ENCODE data around the gene PARVB.

DNA sequence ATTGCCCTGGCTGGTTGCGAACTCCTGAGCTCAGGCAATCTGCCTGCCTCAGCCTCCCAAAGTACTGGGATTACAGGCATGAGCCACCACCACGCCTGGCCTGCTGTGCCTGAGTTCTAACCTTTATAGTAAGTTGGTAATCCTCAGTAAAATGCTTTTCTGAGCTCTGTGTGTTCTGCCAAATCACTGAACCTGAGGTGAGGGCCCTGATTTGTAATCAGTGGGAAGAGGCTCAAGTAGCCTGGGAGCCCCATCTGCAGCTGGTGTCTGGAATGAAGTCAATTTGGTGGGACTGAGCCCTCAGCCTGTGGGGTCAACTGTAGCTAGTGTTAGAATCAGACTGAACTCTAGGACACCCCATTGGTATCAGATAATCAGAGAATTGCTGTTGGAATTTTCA is 84.0 kb downstream of the PARVB start:
- TF ChIP-seq, protein P1, sequence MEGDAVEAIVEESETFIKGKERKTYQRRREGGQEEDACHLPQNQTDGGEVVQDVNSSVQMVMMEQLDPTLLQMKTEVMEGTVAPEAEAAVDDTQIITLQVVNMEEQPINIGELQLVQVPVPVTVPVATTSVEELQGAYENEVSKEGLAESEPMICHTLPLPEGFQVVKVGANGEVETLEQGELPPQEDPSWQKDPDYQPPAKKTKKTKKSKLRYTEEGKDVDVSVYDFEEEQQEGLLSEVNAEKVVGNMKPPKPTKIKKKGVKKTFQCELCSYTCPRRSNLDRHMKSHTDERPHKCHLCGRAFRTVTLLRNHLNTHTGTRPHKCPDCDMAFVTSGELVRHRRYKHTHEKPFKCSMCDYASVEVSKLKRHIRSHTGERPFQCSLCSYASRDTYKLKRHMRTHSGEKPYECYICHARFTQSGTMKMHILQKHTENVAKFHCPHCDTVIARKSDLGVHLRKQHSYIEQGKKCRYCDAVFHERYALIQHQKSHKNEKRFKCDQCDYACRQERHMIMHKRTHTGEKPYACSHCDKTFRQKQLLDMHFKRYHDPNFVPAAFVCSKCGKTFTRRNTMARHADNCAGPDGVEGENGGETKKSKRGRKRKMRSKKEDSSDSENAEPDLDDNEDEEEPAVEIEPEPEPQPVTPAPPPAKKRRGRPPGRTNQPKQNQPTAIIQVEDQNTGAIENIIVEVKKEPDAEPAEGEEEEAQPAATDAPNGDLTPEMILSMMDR (IDR thresholded peaks at IDR 0.05), result no peak
- TF ChIP-seq POLR2A (IDR thresholded peaks at IDR 0.05), result no peak
